ENCODE results near the gene KRTAP6-3. TPM values are rescaled to one million over a fixed set of nuclear protein-coding genes. Genes with fewer than 3 reads are reported as not detected.

The KRTAP6-3 gene
- total and polyA plus RNA-seq, 12 donors: not detected

GRCh38 chr21:30561957-30562356 is 30.3 kb upstream of the KRTAP6-3 start:
- DNase-seq: no peak
- Histone ChIP-seq H3K27ac (no peak overlapping the region), H3K36me3 (replicated peaks in 1 of 2) (no peaks in the 10 kb centered on the region), H3K9me3 (replicated peaks in 1 of 3) (no peaks in the 10 kb centered on the region), H3K27me3 (no peaks in the 10 kb centered on the region), H3K4me1 (replicated peaks in 1 of 2) (no peaks in the 10 kb centered on the region), H3K4me3 (no peak overlapping the region)
- 67 to 78% (median 76%) methylated on average over 2 of the region's 2 CpGs for WGBS, 4 donors
- TF ChIP-seq, protein P1, sequence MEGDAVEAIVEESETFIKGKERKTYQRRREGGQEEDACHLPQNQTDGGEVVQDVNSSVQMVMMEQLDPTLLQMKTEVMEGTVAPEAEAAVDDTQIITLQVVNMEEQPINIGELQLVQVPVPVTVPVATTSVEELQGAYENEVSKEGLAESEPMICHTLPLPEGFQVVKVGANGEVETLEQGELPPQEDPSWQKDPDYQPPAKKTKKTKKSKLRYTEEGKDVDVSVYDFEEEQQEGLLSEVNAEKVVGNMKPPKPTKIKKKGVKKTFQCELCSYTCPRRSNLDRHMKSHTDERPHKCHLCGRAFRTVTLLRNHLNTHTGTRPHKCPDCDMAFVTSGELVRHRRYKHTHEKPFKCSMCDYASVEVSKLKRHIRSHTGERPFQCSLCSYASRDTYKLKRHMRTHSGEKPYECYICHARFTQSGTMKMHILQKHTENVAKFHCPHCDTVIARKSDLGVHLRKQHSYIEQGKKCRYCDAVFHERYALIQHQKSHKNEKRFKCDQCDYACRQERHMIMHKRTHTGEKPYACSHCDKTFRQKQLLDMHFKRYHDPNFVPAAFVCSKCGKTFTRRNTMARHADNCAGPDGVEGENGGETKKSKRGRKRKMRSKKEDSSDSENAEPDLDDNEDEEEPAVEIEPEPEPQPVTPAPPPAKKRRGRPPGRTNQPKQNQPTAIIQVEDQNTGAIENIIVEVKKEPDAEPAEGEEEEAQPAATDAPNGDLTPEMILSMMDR (IDR thresholded peaks at IDR 0.05): no peak
- intact Hi-C loops (cut with DNase I): no loop called here

DNA sequence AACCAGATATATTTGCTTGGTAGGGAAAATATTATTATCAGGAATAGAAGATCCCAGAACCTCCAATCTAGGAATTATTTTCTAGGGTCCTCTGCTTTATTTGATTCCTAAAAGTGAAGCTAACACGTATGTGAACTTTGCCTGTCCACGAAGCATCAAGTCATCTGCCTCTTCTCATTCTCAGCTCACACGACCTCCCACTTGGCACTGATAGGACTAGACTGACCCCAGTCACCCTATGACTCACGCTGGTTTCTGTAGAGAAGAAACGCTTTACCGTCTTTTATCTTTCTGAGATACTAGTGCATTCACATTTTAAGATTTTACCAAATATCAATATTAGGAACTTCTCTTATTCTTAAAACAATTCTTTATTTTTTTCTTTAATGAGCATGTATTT is 29.2 kb upstream of the KRTAP6-3 start:
- Histone ChIP-seq H3K4me1 (replicated peaks in 1 of 2) (no peaks in the 10 kb centered on the region), H3K9me3 (replicated peaks in 1 of 3) (no peaks in the 10 kb centered on the region), H3K36me3 (replicated peaks in 1 of 2) (no peaks in the 10 kb centered on the region), H3K4me3 (no peak overlapping the region), H3K27me3 (no peaks in the 10 kb centered on the region), H3K27ac (no peak overlapping the region)
- intact Hi-C loops (cut with DNase I): no loop called here
- no peak for TF ChIP-seq POLR2A (IDR thresholded peaks at IDR 0.05)
- TF ChIP-seq, protein P1 (IDR thresholded peaks at IDR 0.05): no peak
- 55 to 68% (median 60%) methylated on average over 6 of the region's 6 CpGs for WGBS, 4 donors
- DNase-seq: no peak

DNA sequence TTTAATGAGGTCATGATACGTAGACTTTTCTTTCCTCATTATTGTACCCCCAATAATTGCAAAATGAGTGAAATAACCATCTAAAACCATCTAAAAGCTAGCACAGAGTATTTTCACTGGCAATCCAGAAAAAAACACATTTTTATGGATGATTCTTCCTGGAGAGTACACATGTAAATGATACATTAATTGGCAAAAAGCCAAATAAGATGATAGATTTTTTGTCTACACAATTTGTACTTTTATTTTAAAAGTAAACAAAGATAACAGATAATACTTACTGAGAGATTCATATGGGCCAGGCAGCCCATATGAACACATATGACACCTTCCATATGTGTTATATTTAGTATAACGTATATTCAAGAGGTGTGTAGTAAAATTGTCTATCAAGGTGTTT is 28.6 kb upstream of the KRTAP6-3 start:
- Histone ChIP-seq H3K9me3 (replicated peaks in 1 of 3) (no peaks in the 10 kb centered on the region), H3K27ac (no peak overlapping the region), H3K4me1 (replicated peaks in 1 of 2) (no peaks in the 10 kb centered on the region), H3K4me3 (no peak overlapping the region), H3K36me3 (replicated peaks in 1 of 2) (no peaks in the 10 kb centered on the region), H3K27me3 (no peaks in the 10 kb centered on the region)
- intact Hi-C loops (cut with DNase I): no loop called here
- TF ChIP-seq, protein P1 (IDR thresholded peaks at IDR 0.05): no peak
- no peak for TF ChIP-seq POLR2A (IDR thresholded peaks at IDR 0.05)
- 77 to 87% (median 81%) methylated on average over 2 of the region's 2 CpGs for WGBS, 4 donors
- no peak for DNase-seq

DNA sequence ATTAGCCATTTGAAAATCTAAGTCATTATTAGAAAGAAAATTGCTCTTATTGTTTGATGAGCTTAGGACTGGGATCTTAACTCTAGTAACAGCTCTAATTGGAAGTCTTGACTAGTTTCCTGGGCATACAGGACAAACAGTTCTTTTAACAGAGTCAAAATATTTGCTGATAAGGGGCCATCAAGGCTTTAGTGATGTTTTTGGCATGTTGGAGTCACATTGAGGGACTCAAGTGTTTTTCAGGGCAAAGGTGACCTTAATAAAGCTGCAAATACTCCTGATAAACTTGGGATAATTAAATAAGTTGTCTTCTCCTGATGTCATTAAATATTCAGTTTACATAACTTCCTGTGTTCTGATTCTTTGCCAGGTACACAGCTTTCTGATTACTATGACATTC is 24.6 kb upstream of the KRTAP6-3 start:
- Histone ChIP-seq H3K27ac (no peak overlapping the region), H3K36me3 (replicated peaks in 1 of 2) (no peaks in the 10 kb centered on the region), H3K9me3 (replicated peaks in 1 of 3) (no peaks in the 10 kb centered on the region), H3K4me3 (no peak overlapping the region), H3K27me3 (no peaks in the 10 kb centered on the region), H3K4me1 (replicated peaks in 1 of 2) (no peaks in the 10 kb centered on the region)
- DNase-seq: no peak
- no peak for TF ChIP-seq POLR2A (IDR thresholded peaks at IDR 0.05)
- TF ChIP-seq, protein P1 (IDR thresholded peaks at IDR 0.05): no peak
- intact Hi-C loops (cut with DNase I): no loop called here
